ENCODE measurements around the gene TST.

TST gene

DNA sequence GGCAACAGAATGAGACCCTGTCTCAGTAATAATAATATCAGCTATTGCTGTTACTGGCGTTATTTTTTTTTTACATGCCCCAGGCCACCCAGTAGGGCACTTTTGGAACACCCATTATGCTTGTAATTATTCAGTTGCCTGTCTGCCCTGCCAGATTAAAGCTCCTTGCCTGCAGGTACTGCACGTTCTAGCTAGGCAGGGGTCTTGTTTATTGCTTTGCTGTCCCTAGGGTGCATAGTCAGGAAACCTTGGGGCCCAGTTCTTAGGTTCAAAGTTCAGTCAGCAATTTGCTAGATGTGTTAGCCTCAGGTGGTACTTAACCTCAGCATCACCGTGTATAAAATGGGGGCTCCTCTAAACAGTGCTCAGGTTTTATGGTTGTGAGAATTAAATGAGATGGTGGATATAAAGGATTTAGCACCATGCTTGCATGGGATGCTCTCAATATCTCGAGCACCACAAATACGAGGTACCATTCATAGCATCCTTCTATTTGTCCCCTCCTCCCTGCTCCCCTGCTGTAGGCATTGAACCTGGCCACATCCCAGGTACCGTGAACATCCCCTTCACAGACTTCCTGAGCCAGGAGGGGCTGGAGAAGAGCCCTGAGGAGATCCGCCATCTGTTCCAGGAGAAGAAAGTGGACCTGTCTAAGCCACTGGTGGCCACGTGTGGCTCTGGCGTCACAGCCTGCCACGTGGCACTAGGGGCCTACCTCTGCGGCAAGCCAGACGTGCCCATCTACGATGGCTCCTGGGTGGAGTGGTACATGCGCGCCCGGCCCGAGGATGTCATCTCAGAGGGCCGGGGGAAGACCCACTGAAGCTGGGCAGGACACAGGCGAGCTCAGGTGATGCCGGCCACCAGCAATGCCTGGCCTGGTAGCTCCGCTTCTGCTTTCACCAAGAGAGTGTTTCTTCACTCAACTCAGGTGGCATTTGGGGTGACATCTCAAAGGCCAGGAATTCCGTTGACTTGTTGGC is 9.7 kb upstream of the TST start:
- DNase-seq (ENCODE audit: low spot score) = no peak
- TF ChIP-seq, protein P1, sequence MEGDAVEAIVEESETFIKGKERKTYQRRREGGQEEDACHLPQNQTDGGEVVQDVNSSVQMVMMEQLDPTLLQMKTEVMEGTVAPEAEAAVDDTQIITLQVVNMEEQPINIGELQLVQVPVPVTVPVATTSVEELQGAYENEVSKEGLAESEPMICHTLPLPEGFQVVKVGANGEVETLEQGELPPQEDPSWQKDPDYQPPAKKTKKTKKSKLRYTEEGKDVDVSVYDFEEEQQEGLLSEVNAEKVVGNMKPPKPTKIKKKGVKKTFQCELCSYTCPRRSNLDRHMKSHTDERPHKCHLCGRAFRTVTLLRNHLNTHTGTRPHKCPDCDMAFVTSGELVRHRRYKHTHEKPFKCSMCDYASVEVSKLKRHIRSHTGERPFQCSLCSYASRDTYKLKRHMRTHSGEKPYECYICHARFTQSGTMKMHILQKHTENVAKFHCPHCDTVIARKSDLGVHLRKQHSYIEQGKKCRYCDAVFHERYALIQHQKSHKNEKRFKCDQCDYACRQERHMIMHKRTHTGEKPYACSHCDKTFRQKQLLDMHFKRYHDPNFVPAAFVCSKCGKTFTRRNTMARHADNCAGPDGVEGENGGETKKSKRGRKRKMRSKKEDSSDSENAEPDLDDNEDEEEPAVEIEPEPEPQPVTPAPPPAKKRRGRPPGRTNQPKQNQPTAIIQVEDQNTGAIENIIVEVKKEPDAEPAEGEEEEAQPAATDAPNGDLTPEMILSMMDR (IDR thresholded peaks at IDR 0.05; ENCODE audit: extremely low read depth, missing control alignments) = no peak

DNA sequence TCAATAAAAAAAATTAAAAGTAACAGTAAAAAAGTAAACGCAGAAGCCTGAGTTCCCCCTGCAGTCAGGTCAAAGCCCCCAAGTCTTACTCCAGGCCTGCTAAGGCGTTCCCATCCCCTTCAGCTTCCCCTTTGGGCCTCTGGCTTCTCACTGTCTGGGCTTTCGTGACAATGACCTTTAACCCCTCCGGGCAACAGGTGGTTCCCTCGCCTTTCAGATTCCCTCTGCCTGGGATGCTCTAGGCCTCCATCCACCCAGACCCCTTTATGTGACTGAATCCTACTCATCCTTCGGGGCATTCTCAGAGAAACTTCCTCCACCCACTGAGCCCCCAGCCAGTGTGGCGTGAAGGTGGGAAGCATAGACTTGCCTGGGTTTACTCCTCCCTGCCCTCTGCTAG is 8.3 kb upstream of the TST start:
- DNase-seq (ENCODE audit: low spot score) = no peak
- TF ChIP-seq, protein P1 (IDR thresholded peaks at IDR 0.05; ENCODE audit: extremely low read depth, missing control alignments) = no peak

DNA sequence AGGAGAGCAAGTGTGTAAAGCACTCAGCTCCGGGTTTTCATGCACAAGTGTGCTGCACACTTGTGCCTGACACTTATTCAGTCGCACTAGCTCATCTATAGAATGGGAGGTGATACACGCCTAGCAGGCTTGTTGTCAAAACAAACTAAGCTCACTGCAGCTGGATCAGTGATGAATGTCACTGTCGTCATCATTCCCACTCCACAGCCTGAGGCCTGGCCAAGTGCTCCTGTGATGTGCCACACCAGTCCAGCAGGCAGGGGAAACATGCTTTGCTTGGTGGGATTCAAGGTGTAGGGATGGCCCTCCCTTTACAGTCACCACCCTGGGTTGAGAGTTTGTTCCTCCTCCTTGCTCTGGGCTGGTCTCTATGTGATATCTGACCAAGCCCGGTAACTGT is 7.1 kb upstream of the TST start:
- TF ChIP-seq, protein P1 (IDR thresholded peaks at IDR 0.05; ENCODE audit: extremely low read depth, missing control alignments) = no peak
- no peak for DNase-seq (ENCODE audit: low spot score)

DNA sequence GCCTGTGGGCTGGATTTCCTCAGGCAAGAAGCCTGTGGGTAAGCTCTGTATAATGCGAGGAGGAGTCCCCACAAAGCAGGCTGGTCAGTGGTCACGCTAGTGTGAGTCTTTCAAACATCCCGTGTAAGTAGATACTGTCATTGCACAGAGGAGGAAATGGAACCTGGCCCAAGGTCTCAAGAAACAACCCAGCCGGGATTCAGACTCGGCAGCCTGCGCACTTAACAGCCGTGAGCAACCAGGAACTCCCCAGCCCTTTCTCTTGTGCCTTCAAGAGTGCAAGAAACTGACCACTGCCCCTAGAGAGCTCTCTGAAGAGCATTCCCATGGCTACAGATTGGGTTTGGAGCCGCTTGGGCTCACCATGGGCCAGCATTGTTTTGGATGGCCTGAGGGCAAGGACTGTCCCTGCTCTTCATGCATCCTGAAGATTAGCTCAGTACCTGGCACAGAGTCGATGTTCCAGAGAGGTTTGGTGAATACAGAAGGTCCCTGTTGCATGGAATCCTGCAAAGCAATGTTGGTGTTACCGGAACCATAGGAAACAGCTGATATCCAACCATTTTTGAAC is 6.3 kb upstream of the TST start:
- DNase-seq (ENCODE audit: low spot score) = no peak
- TF ChIP-seq, protein P1 (IDR thresholded peaks at IDR 0.05; ENCODE audit: extremely low read depth, missing control alignments) = no peak

DNA sequence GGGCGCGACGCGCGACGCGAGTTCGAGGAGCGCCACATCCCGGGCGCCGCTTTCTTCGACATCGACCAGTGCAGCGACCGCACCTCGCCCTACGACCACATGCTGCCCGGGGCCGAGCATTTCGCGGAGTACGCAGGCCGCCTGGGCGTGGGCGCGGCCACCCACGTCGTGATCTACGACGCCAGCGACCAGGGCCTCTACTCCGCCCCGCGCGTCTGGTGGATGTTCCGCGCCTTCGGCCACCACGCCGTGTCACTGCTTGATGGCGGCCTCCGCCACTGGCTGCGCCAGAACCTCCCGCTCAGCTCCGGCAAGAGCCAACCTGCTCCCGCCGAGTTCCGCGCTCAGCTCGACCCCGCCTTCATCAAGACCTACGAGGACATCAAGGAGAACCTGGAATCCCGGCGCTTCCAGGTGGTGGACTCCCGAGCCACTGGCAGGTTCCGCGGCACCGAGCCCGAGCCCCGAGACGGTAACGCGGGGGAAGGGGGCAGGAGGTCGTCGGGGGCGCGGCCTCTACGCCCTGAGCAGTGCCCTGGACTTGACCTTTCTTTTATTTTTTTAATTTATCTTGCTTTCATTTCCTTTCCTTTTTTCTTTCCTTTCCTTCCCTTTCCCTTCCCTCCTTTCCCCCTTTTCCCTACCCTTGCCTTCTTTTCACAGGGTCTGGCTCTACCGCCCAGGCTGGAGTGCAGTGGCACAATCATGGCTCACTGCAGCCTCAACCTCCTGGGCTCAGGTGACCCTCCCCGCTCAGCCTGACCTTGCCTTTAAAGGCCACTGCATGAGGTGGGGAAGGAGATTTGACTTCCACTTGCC is 5.3 kb upstream of the TST start:
- DNase-seq (ENCODE audit: low spot score) = no peak
- TF ChIP-seq, protein P1 (IDR thresholded peaks at IDR 0.05; ENCODE audit: extremely low read depth, missing control alignments) = no peak

DNA sequence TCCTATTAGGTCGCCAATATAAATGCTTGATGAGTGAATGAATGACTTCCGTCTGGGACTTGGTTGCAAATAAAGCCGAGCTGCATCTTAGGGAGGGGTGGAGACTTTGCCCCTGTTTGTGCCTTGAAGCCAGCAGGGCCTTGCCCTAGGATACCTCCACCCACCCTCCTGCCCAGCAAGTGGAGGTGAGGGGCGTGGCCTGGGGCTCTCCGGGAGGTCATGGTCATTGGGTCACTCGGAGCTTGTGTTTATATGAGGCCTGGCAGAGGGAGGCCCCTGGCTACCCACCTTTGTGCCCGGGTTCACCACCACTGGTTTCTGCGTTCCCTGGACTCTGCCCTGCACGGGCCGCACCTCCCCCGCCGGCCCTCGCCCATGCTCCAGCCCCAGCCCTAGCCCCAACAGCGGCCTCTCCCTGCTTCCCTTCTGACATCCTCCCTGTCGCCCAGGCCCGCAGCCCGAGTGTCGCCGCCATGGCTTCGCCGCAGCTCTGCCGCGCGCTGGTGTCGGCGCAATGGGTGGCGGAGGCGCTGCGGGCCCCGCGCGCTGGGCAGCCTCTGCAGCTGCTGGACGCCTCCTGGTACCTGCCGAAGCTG is 4.6 kb upstream of the TST start:
- TF ChIP-seq, protein P1 (IDR thresholded peaks at IDR 0.05; ENCODE audit: extremely low read depth, missing control alignments) = no peak
- no peak for DNase-seq (ENCODE audit: low spot score)

Measured in GM20000 (cell line).